HepG2 (cell line): Measurements from ENCODE around the gene BBLN. TPM values are rescaled to one million over a fixed set of nuclear protein-coding genes. Genes with fewer than 3 reads are reported as not detected.

Experiments
- ADNP ChIP-seq: sonication (generic); formaldehyde crosslinking; IDR thresholded peaks from 2 replicates; pipeline ENCODE4 v1.4.0; 2020; ENCODE audit warnings: missing genetic modification reagents
- FOXC1 ChIP-seq: sonication (generic); formaldehyde crosslinking; IDR thresholded peaks from 2 replicates; pipeline ENCODE4 v1.8.0; 2022; ENCODE audit warnings: mild to moderate bottlenecking, missing genetic modification reagents, borderline replicate concordance
- HNRNPL ChIP-seq: fragments of 200-400 bp; formaldehyde crosslinking; IDR thresholded peaks from 2 replicates; pipeline ENCODE4 v1.6.1; 2017; ENCODE audit warnings: mild to moderate bottlenecking, low read depth, low read length
- HOXA7 ChIP-seq: sonication (generic); formaldehyde crosslinking; IDR thresholded peaks from 2 replicates; pipeline ENCODE4 v1.8.1; 2022; ENCODE audit warnings: mild to moderate bottlenecking, missing genetic modification reagents, moderate library complexity
- MAFG ChIP-seq: sonication (generic); formaldehyde crosslinking; IDR thresholded peaks from 2 replicates; pipeline ENCODE4 v1.5.1; 2020; ENCODE audit warnings: mild to moderate bottlenecking, missing genetic modification reagents
- PAF1 ChIP-seq: IDR thresholded peaks from 2 replicates; pipeline ENCODE4 v1.6.1; 2016; ENCODE audit warnings: missing genetic modification reagents, missing compliant biosample characterization
- PCBP1 ChIP-seq: fragments of 200-400 bp; formaldehyde crosslinking; IDR thresholded peaks from 2 replicates; pipeline ENCODE4 v1.6.1; 2017; ENCODE audit warnings: mild to moderate bottlenecking, low read depth, low read length, borderline replicate concordance
- RORA ChIP-seq: sonication (generic); formaldehyde crosslinking; IDR thresholded peaks from 2 replicates; pipeline ENCODE4 v1.5.0; 2020; ENCODE audit warnings: mild to moderate bottlenecking, missing genetic modification reagents, moderate library complexity
- TSC22D2 ChIP-seq: sonication (generic); formaldehyde crosslinking; IDR thresholded peaks from 2 replicates; pipeline ENCODE4 v1.5.1; 2020; ENCODE audit warnings: missing genetic modification reagents, mild to moderate bottlenecking, borderline replicate concordance
- ZFY ChIP-seq: sonication (generic); formaldehyde crosslinking; IDR thresholded peaks from 2 replicates; pipeline ENCODE4 v1.4.0; 2020; ENCODE audit warnings: missing genetic modification reagents
- ZNF18 ChIP-seq: sonication (generic); formaldehyde crosslinking; IDR thresholded peaks from 2 replicates; pipeline ENCODE4 v1.8.0; 2022; ENCODE audit warnings: mild to moderate bottlenecking, missing genetic modification reagents; ENCODE audit not compliant: insufficient replicate concordance
- ZNF232 ChIP-seq: sonication (generic); formaldehyde crosslinking; IDR thresholded peaks from 2 replicates; pipeline ENCODE4 v1.4.0; 2020; ENCODE audit warnings: missing genetic modification reagents, borderline replicate concordance
- ZNF256 ChIP-seq: sonication (generic); formaldehyde crosslinking; conservative IDR thresholded peaks from 2 replicates; pipeline ENCODE4 v1.4.0; 2020; ENCODE audit warnings: missing genetic modification reagents
- ZNF432 ChIP-seq: sonication (generic); formaldehyde crosslinking; IDR thresholded peaks from 2 replicates; pipeline ENCODE4 v1.5.0; 2020; ENCODE audit warnings: missing genetic modification reagents, mild to moderate bottlenecking, borderline replicate concordance
- ZNF496 ChIP-seq: sonication (generic); formaldehyde crosslinking; IDR thresholded peaks from 2 replicates; pipeline ENCODE4 v1.8.1; 2023; ENCODE audit warnings: mild to moderate bottlenecking, moderate library complexity, missing genetic modification reagents; ENCODE audit not compliant: insufficient replicate concordance
- ZNF543 ChIP-seq: sonication (generic); formaldehyde crosslinking; IDR thresholded peaks from 2 replicates; pipeline ENCODE4 v1.4.0; 2020; ENCODE audit warnings: mild to moderate bottlenecking, missing genetic modification reagents
- ZNF563 ChIP-seq: sonication (generic); formaldehyde crosslinking; IDR thresholded peaks from 2 replicates; pipeline ENCODE4 v1.8.0; 2022; ENCODE audit warnings: mild to moderate bottlenecking, moderate library complexity, missing genetic modification reagents
- ZNF7 ChIP-seq: IDR thresholded peaks from 2 replicates; pipeline ENCODE4 v1.6.1; 2016; ENCODE audit warnings: missing biosample characterization, missing genetic modification reagents
- ZNF710 ChIP-seq: sonication (generic); formaldehyde crosslinking; IDR thresholded peaks from 2 replicates; pipeline ENCODE4 v1.5.0; 2020; ENCODE audit warnings: mild to moderate bottlenecking, missing genetic modification reagents, borderline replicate concordance
- ZNF878 ChIP-seq: sonication (generic); formaldehyde crosslinking; IDR thresholded peaks from 2 replicates; pipeline ENCODE4 v1.8.1; 2023; ENCODE audit warnings: mild to moderate bottlenecking, missing genetic modification reagents, moderate library complexity
- polyA plus RNA-seq, 8 experiments: library from polyadenylated mRNA; depleted of rRNA in 3 of 8; stranded (reverse) in 7 of 8; unstranded in 1 of 8; fragments of >200 nt; fragmentation: Illumina TruSeq in 4 of 8; extraction: Trizol in 4 of 8; gene quantifications; 2 replicates each; pipeline versions ENCODE4 v1.2.1 to v1.2.3, GENCODE V29; 2011 to 2016; ENCODE audit warnings: low read depth in 4 of 8, missing spikeins in 1 of 8, mixed read lengths in 1 of 8; ENCODE audit not compliant: insufficient read depth in 1 of 8
- total RNA-seq, 5 experiments: library from RNA; depleted of rRNA; stranded (reverse); fragments of >200 nt; fragmentation: Illumina TruSeq; extraction: Trizol; gene quantifications; 2 replicates each; pipeline ENCODE4 v1.2.3, GENCODE V29; 2016; ENCODE audit warnings: low read depth in 1 of 5
- TF ChIP-seq, protein P1 (sequence below), 2 experiments: sonication (generic) in 1 of 2; formaldehyde crosslinking in 1 of 2; IDR thresholded peaks; 2 replicates each; pipeline versions ENCODE4 v1.4.0 to v1.6.1; 2018 to 2020; ENCODE audit warnings: missing genetic modification reagents in 2 of 2, borderline replicate concordance in 1 of 2, low read depth in 1 of 2, mild to moderate bottlenecking in 1 of 2, missing biosample characterization in 1 of 2
- TF ChIP-seq, protein P2 (sequence below): IDR thresholded peaks from 2 replicates; pipeline ENCODE4 v1.6.1; 2012; ENCODE audit warnings: inconsistent platforms

The BBLN gene
- total and polyA plus RNA-seq, 2 of the 13 experiments (the other 11 are each of a cell fraction or from before 2014, with no cell fraction given) = 27.6 to 33.1 TPM

DNA sequence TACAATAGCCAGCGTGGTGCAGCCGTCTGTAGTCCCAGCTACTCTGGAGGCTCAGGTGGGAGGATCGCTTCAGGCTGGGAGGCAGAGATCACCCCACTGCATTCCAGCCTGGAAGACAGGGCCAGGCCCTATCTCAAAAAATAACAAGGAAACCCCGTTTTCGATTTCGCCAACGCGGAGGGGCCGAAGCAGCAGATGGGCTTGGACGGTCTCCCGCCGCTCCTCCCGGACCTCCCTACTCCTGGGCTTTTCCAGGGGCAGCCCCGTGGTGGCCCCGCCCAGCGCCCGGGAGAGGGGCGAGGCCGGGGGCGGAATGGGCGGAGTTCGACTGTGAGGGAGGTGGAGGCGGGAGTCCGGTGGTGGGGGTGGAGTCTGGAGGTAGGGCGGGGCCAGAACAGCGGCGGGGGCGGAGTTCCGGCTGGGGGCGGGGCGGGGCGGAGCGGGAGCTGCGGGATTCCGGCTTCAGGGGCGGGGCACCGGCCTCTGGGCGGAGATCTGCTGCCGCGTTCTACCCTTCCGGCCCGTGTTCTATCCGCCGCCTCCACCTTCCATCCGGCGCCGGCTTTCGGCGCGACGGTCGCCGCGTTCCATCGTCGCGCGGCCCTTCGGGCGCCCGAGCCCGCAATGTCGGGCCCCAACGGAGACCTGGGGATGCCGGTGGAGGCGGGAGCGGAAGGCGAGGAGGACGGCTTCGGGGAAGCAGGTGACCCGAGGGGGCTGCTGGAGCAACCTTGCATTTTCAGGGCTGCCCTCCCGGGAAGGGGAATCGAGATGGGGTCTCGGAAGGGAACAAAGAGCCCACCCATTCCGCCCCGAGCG lies at the start of gene BBLN (continued):
- TF ChIP-seq, protein P1, sequence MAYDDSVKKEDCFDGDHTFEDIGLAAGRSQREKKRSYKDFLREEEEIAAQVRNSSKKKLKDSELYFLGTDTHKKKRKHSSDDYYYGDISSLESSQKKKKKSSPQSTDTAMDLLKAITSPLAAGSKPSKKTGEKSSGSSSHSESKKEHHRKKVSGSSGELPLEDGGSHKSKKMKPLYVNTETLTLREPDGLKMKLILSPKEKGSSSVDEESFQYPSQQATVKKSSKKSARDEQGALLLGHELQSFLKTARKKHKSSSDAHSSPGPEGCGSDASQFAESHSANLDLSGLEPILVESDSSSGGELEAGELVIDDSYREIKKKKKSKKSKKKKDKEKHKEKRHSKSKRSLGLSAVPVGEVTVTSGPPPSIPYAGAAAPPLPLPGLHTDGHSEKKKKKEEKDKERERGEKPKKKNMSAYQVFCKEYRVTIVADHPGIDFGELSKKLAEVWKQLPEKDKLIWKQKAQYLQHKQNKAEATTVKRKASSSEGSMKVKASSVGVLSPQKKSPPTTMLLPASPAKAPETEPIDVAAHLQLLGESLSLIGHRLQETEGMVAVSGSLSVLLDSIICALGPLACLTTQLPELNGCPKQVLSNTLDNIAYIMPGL (CRISPR knock-in tag; IDR thresholded peaks at IDR 0.05; ENCODE audit: borderline replicate concordance in 1 of 2, low read depth in 1 of 2) = no peak; a peak in 1 of 4 replicates
- TF ChIP-seq ZNF232 = no peak
- no peak for TF ChIP-seq PAF1 (CRISPR knock-in tag)
- TF ChIP-seq ZNF878 = no peak
- 0 out of 2 replicates have a peak, but pooled peaks have one; percentile 53 for TF ChIP-seq ZNF543 (CRISPR knock-in tag)
- TF ChIP-seq ZNF18 (CRISPR knock-in tag) = peak; percentile 27
- no peak for TF ChIP-seq MAFG (CRISPR knock-in tag)
- peak; percentile 41; the same call in 1 of the 2 replicates for TF ChIP-seq ZNF563
- TF ChIP-seq ZNF432 = no peak
- no peak for TF ChIP-seq RORA (CRISPR knock-in tag)
- TF ChIP-seq, protein P2, sequence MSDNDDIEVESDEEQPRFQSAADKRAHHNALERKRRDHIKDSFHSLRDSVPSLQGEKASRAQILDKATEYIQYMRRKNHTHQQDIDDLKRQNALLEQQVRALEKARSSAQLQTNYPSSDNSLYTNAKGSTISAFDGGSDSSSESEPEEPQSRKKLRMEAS = peak; percentile 29
- TF ChIP-seq ZNF256 (CRISPR knock-in tag) = no peak
- no peak for TF ChIP-seq ADNP (CRISPR knock-in tag)
- no peak for TF ChIP-seq HOXA7
- TF ChIP-seq TSC22D2 (CRISPR knock-in tag) = no peak
- TF ChIP-seq HNRNPL = no peak
- TF ChIP-seq PCBP1 = no peak
- no peak for TF ChIP-seq ZNF7 (CRISPR knock-in tag)
- peak; percentile 61; the same call in 1 of the 2 replicates for TF ChIP-seq ZNF710 (CRISPR knock-in tag)
- peak; percentile 65; the same call in 1 of the 2 replicates for TF ChIP-seq ZFY (CRISPR knock-in tag)
- TF ChIP-seq FOXC1 (CRISPR knock-in tag) = 0 out of 2 replicates have a peak, but pooled peaks have one; percentile 29
- no peak for TF ChIP-seq ZNF496 (CRISPR knock-in tag)
